Esophagus mucosa (tissue), 1 donor: Measurements from ENCODE around the gene BCL6B. TPM values are rescaled to one million over a fixed set of nuclear protein-coding genes. Genes with fewer than 3 reads are reported as not detected.
A peak's percentile ranks its signal among the peaks of the same experiment; 100 is the strongest.

Experiments used
- ATAC-seq: fragments of 200-7000 bp; cut with Tn5 transposase; one replicate; pipeline ENCODE4 v1.9.1; 2020
- total RNA-seq: library from RNA; stranded (reverse); gene quantifications from one replicate; pipeline ENCODE4 v1.2.4, GENCODE V29; 2023
- donor health status: DM: yes; HTN: yes; CAD: no.

Gene BCL6B
- total RNA-seq, 1 donor from 2014 or later = 3.7 TPM

- ATAC-seq = no peak
Measured at GRCh38 chr17:7063518-7064094, 40.8 kb downstream of the BCL6B start.

- ATAC-seq = no peak
Measured at GRCh38 chr17:7064261-7064660, 41.4 kb downstream of the BCL6B start.

GRCh38 chr17:7067198-7067597 is 44.3 kb downstream of the BCL6B start:
- no peak for ATAC-seq

- ATAC-seq = no peak
Measured at GRCh38 chr17:7068268-7068667, 45.4 kb downstream of the BCL6B start.

- peak; percentile 23 for ATAC-seq
Measured at GRCh38 chr17:7070712-7071111, 47.9 kb downstream of the BCL6B start.

GRCh38 chr17:7072406-7072805 is 49.6 kb downstream of the BCL6B start:
- ATAC-seq = no peak

GRCh38 chr17:7074931-7075330 is 52.1 kb downstream of the BCL6B start:
- no peak for ATAC-seq

GRCh38 chr17:7077911-7078546 is 55.2 kb downstream of the BCL6B start:
- peak; percentile 17 for ATAC-seq

GRCh38 chr17:7078711-7079110 is 55.9 kb downstream of the BCL6B start:
- ATAC-seq = no peak

Other genes with a start within 250 kb of the BCL6B start
- 0.68 TPM for gene FBXO39, start 246.8 kb upstream of the BCL6B start, total RNA-seq
- gene TEKT1, start 191.3 kb upstream of the BCL6B start, total RNA-seq = not detected
- 16.9 TPM for gene ALOX12, start 27.0 kb upstream of the BCL6B start, total RNA-seq
- gene RNASEK, start 10.4 kb upstream of the BCL6B start, total RNA-seq = 126 TPM
- 11.8 TPM for gene SLC16A13, start 13.0 kb downstream of the BCL6B start, total RNA-seq
- 0.60 TPM for gene SLC16A11, start 21.0 kb downstream of the BCL6B start, total RNA-seq
- gene CLEC10A, start 57.2 kb downstream of the BCL6B start, total RNA-seq = 0.92 TPM
- 0.24 TPM for gene ASGR2, start 91.8 kb downstream of the BCL6B start, total RNA-seq
- gene ASGR1, start 156.3 kb downstream of the BCL6B start, total RNA-seq = 1.00 TPM
- 3.1 TPM for gene DLG4, start 196.8 kb downstream of the BCL6B start, total RNA-seq
- 311 TPM for gene ACADVL, start 196.9 kb downstream of the BCL6B start, total RNA-seq
- gene DVL2, start 211.5 kb downstream of the BCL6B start, total RNA-seq = 32.7 TPM
- gene PHF23, start 216.4 kb downstream of the BCL6B start, total RNA-seq = 33.6 TPM
- gene GABARAP, start 219.4 kb downstream of the BCL6B start, total RNA-seq = 268 TPM
- gene CTDNEP1, start 228.7 kb downstream of the BCL6B start, total RNA-seq = 87.6 TPM
- gene ELP5, start 229.2 kb downstream of the BCL6B start, total RNA-seq = 40.3 TPM
- gene CLDN7, start 239.4 kb downstream of the BCL6B start, total RNA-seq = 279 TPM